HG02610 (cell line): ENCODE results near the gene FAM83G.
"Not testable (repeated sequence)": the region's sequence is repeated elsewhere in the genome, so short reads cannot be mapped to it uniquely, and the experiment has no call there.

ENCODE experiments used
- ATAC-seq: cut with Tn5 transposase; IDR thresholded peaks from one replicate; pipeline ENCODE4 v1.9.1; 2021; ENCODE audit warnings: mild to moderate bottlenecking, moderate library complexity; ENCODE audit not compliant: unreplicated experiment

FAM83G gene

DNA sequence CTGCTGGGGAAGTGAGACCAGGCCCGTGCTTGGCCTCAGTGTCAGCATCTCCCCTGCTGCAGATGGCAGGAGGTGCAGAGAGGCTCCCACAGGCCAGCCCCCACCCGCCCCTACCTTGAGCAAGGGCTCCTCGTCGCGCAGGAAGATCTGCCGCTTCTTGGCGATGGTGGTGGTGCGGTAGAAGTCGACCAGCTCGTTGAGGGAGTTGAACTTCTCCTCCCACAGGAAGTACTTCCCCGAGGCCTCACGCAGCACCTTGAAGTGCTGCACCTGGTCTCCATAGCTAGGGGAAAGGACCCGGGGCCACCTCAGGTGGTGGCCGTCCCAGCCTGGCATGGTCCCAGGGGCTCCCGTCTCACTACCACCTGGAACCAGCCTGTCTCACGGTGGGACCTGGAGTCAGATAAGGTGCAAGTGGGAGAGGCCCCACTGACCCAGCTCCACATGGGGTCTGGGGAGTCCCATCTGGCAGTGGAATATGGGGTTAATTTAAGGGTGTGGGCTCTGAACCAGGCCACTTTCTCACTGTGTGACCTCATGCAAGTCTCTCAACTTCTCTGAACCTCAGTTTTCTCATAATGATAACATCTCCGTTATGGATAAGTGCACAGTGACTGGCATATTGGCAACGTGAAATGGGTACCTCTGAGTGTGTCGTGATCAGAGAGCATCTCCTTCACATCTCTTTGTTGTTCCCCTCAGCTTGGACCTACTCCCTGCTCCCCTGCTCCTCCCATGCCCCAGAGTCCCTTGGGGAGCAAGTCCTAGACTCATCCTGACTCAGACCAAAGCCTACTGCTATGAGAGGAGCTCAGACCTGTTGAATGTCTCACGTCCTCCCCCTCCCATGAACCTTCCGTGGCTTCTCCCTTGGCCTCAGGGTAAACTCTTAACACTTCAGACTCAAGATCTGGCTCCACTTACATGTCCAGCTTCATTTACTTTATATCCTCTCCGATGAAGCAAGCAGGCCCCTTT lies 19.8 kb upstream of the FAM83G start:
- no peak for ATAC-seq

DNA sequence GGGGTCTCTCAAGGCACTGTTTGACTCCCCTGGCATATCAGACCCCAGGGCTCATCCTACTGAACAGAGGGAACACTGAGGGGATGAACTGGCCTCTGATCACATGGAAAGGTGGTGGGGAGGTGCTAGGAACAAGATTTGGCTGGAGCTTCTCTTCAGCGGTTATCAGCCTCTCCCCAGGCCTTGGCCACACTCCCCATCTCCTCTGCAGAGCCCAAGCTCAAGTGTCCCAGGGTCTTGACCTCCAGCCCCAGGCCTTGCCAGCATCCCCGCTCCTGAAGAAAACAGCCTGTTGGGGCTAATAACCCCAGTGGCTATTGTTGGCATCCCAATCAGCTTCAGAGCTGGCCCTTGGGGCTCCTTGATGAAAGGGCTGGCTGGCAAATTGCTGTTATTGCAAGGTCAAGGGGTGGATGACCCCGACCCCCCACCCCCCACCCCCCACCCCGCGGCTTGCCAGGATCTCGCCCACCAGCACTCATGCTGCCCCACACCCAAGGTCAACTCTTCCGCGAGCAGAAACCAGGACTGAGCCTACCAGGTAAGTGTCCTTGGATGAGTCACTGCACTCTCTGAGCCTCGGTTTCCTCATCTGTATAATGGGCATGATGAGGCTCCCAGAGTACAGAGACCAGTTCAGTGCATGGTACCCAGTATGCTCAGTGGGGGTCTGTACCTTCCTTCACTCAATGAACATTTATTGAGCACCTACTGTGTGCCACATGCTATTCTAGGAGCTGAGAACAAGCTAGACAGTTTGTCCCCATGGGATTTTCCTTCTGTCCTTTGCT lies 18.8 kb upstream of the FAM83G start:
- ATAC-seq = no peak

DNA sequence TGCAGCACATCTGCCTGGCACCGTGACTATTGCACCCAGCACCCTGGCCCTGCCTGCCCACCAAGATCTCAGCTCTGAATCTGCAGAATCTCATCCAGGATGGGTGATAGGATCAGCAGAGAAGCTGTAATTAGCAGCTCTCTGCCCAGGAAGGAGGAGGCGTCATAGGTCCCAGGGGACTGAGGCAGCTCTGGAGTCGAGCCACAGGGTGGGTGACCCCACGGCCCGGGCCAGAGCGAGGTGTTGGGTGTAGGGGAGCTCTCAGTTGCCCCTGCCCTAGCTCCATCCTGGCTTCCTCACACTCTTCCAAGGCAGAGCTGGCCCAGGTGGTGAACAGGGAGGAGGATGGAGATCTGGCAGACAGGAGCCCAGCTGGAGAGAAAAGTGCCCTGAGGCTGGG lies 18.2 kb upstream of the FAM83G start:
- no peak for ATAC-seq

DNA sequence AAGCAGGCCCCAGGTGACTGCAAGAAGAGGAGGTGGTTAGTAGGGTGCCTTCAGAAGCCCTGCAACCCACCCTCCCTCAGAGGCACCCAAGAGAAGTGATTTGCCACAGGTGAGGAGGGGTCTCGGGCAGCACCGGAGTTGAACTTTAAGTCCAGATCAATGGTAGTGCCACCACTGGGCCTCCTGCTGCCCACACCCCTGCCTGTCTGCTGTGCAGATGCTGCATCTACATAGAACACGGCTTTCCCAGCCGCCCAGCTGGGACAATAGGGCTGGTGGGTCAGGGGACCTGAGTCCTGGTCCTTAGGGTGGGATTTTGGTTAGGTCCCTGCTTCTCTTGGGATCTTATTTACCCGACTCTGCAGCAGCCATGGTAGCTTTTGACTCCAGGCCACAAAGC lies 17.6 kb upstream of the FAM83G start:
- ATAC-seq = no peak

DNA sequence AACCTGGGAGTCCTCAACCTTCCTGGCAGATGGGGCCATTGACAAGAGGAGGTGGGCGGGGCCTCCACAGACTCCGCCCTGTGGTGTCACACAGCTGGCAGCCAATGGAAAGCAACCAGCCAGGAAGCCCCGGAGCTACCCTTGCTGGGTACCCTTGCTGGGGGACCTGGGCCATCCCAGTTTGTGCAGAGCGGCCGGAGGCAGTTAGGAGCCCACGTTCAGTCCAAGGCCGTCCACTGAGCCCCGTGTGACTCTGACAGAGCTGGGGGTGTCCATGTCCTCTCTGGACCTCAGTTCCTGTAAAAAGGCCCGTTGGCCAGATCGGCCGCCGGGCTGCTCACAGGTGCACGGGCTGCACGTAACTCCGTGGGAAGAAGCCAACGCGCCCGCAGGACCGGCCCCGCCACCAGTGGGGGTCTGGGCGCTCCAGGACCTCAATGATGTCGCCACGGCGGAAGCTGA lies 17.1 kb upstream of the FAM83G start:
- no peak for ATAC-seq

DNA sequence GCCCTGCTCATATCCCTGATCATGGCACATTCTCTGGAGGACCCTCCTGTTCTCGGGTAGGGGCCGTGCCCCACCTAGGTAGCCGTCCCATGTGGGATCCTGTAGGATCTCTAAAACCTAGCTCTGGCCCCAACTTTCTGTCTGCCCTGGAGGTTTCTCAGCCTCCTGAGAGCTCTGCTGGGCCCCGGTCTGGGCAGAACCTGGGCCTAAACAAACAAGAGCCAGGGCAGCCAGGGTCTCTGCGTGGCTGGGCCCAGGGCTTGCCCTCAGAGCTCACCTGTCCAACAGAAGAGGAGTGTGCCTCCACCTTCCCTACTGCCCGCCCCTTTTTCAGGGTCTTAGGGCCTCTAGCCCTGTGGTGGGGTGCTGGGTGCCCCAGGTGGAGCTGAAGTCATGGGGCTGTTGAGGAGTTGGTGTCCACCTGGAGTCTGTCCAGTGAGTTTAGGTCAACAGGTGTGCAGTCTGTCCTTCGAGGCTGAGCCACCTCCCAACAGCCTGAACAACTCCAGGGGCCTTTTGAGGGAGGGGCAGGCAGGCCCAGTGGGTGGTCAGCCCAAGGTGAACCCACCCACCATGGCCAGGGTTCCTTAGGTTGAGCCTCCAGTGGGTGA lies 16.6 kb upstream of the FAM83G start:
- ATAC-seq = not testable (repeated sequence)

DNA sequence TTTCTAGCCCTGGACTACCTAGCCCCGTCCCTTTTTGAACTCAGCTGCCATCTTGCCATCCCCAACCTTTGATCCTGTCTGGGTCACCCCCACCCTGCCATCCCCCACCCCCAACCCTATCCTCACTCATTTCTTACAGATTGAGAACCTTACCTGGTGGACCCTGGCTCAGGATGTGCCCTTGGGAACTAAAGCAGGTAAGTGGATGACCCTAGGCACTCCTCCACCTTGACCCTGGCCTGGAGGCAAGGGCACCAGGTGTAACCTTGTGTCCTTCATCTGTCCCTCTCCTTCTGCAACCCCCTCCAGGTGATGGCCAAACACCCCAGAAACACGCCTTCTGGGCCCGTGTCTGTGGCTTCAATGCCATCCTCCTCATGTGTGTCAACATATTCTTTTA lies 15.5 kb upstream of the FAM83G start:
- no peak for ATAC-seq

DNA sequence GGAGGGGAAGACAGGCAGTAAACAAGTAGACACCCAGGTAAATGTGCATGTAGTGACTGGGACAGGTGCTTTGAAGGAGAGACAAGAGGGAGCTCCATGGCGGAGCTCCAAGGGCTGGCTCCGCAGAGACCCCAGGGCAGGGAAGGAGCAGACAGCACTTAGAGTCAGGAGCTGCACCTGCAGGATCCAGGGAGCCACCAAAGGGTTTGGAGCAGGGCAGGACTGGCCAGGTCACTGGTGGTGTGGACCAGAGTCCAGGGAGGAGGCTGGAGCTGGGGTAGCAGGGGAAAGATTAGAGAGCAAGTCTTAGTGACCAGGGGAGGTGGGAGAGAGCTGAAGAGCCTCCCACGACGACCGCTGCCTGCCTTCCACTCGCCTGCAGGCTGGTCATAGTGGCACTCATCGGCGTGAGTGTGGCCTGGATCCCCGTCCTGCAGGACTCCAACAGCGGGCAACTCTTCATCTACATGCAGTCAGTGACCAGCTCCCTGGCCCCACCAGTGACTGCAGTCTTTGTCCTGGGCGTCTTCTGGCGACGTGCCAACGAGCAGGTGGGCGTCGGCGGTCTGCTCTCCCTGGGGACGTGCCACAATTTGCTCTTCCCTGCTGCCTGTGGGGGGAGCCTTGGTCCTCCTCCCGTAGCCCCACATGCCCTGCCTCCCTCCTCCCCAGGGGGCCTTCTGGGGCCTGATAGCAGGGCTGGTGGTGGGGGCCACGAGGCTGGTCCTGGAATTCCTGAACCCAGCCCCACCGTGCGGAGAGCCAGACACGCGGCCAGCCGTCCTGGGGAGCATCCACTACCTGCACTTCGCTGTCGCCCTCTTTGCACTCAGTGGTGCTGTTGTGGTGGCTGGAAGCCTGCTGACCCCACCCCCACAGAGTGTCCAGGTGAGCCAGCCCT lies 14.7 kb upstream of the FAM83G start:
- no peak for ATAC-seq

DNA sequence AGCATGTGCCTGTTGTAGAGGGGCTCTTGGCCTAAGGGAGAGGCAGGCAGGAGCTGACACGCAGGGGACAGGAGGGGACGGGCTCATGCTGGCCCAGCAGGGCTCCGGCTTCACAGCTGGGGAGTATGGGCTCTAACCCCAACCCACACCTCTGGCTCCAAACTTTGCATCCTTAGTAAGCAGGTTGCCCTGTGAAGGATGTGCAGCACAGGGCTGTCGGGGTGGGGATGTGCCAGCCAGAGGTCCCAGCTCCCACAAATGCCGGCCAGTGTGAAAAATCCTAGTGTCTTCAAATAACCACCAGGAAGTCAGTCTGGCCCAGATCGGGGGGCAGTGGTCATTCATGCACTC lies 14.0 kb upstream of the FAM83G start:
- no peak for ATAC-seq

DNA sequence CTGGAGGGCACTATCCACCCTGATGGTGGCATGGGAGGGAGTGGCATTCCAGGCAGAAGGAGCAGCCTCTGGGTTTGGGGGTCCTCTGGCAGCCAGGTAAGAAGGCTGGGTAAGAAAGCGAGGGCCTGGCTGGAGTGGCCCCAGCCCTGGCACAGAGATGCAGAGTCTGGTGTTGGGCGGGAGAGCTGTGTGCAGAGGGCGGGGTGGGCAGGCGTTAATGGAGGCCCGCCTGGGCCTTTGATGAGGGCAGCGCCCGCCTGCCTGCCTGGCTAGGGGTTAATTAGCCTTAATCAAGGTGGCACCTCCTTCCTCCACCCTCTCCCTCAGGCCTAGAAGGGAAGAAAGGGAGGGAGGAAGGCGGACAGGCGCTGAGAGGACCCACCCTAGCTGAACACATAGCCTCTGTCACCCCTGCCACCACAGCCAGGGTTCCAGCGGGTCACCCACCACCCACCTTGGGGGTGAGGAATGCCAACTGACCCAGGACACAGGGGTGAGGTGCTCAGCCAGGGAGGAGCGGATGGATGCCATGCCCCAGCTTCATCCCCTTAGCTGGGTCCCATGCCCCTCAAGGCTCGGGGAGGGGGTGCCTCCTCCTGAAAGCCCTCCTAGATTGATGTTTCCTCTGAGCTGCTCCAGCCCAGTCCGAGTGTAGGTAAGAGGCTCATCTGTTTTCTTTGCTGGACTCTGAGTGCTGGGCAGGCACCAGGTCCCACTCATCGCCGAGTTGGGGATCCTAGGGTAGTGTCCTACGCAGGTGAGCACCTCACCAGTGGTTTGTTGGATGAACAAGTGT lies 13.4 kb upstream of the FAM83G start:
- no peak for ATAC-seq

DNA sequence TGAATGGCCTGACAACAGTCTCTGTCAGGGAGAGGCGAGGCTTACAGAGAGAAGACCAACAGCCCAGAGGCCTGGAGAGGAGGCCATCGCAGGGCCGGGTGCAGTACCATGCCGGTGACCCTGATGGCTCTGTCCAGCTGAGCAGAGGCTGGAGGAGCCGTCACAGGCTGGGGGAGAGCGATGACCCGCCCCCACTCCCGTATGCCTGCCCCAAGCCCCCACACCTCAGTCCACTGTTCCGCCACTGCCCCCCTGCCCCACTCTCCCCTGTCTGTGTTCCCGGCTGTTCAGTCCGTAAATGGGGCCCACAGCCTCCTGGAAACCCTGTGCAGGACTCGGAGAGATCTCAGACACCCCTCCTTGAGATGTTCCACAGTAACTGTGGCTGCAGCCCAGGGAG lies 12.8 kb upstream of the FAM83G start:
- ATAC-seq = no peak

DNA sequence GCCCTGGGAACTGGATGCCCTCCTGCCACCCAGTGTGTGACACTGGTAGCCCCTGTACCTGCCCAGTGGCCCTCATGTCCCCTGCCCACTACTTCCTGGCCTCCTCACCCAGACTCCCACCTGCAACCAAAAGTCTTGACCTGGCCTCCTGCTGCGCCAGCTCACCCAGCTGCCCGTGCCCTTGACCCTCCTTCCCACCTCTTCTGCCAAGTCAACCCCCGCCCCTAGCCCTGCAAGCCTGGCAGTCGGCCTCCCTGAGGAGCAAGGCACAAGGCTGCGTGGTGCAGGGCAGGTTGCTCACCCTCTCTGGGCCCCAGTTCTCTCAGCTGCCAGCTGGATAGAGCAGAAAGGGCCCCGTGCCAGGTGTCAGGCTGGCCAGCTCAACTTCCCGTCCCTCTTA lies 12.3 kb upstream of the FAM83G start:
- no peak for ATAC-seq

DNA sequence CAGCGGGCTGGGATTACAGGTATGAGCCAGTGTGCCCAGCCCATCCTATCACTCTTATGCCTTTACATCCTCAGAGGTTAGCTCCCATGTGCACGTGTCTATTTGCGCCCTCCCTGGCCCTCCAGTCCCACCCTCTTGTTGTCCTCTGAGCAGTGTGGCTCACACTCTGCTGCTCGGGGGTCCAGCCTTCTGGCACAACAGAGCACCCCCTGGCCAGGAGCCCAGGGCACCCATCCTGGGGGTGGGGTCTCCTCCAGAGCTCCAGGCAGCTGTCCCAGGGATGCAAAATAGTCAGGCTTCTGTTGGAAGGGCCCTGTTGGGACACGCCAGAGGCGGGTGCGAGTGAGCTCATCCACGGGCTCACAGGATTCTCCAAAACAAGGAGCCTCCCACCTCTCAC lies 11.7 kb upstream of the FAM83G start:
- no peak for ATAC-seq

DNA sequence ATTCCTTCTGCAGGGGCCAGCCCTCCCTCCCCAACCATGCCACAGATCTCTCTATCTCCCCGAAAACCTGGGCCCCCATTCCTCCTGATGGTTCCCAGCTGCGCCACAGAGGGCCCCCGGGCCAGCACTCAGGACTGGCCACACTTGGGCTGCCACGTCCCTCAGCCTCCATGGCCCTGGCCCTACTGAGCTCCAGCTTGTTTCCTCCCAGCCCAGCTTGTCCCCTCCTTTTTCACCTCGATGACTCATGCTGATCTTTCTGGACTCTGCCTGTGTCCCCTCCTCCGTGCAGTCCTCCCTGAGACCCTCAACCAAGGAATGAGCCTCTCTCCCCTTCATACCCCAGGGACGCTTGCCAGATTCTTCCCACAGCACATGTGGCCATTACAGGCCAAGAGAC lies 10.9 kb upstream of the FAM83G start:
- no peak for ATAC-seq

DNA sequence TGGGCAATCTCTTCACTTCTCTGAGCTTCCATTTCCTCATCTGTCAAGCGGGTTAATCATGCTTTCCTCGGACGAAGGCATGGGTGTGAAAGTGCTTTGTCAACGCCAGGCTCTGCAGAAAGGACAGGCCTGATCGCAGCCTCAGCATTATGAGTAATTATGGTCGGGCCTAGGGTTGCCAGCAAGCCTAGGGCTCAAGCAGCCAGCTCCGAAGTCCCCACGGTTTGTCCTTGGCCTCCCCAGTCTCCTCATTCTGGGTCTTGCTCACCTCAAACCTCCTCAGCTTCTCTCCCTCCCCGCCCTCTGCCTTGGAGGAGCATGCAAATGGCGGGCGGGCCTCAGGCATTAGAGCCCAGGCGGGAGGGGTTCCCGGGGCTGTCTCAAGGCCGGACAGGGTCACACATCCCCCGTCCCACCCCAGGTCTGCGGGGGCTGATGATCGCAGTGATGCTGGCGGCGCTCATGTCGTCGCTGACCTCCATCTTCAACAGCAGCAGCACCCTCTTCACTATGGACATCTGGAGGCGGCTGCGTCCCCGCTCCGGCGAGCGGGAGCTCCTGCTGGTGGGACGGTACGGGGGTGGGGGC lies 10.2 kb upstream of the FAM83G start:
- no peak for ATAC-seq

DNA sequence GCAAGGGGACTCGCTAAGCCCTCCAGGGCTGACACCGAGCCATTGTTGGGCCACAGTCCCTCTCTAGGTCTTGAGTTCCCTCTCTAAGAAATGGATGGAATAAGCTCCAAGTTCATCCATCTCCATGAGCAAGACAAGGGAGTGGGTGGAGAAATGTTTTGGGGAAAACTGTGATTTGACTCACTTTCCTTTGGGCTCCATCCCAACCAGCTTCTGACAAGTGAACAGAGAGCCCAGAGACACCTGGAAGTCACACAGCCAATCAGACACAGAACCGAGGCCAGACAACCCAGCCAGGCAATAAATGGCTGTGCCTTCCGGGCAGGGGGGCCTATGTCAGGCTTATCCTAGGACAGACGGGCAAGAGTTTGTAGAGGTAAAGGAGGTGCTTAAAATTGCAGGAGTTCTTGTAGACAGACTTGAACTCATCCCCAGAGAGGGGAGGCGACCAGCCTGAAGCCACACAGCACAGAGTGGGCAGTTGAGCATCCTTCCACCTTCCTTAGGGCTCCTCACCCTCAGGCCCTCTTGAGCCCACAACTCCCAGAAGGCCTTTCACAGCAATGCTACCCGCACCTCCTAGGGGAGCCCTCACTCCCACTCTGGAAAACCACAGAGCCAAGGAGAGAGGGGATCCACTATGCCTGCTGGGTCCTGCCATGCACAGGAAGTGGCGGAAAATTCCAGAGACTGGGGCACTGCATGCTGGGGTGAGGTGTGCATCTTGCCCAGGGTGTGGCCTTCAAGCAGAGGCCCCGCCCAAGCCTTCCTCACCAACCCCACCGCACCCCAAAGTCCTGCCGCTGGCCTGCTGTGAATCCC lies 9.5 kb upstream of the FAM83G start:
- no peak for ATAC-seq

DNA sequence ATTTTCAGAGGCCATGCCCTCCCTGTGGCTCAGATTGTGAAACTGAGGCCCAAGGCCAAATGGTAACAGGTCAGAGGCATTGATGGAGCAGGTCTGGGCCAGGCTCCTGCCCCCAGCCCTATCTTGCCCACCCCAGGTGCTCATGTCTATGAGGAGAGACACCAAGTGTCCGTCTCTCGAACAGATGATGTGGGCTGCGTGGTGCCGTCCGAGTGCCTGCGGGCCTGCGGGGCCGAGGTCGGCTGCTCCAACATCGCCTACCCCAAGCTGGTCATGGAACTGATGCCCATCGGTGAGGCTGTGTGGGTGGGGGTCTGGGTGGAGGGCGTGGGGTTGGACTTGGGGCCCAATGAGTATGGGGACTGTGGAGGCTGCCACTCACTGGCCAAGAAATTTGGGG lies 8.7 kb upstream of the FAM83G start:
- no peak for ATAC-seq
